Endodermal cell (in vitro differentiated cells): ENCODE data around the gene ZNF462. TPM values are rescaled to one million over a fixed set of nuclear protein-coding genes. Genes with fewer than 3 reads are reported as not detected.

Experiments
- DNase-seq: peaks from one replicate; pipeline ENCODE4 v3.0.0-alpha.2; 2017
- H3K27ac ChIP-seq: 2 replicates; pipeline ENCODE4 v1.5.1; 2013; ENCODE audit warnings: mild to moderate bottlenecking, low read depth, low read length, moderate library complexity
- H3K27me3 ChIP-seq: 2 replicates; pipeline ENCODE4 v1.6.1; 2013; ENCODE audit warnings: mild to moderate bottlenecking, low read length, moderate library complexity; ENCODE audit not compliant: insufficient read depth, control insufficient read depth, poor library complexity, severe bottlenecking
- H3K36me3 ChIP-seq: 2 replicates; pipeline ENCODE4 v1.7.0; 2013; ENCODE audit warnings: mild to moderate bottlenecking, low read length, moderate library complexity; ENCODE audit not compliant: control insufficient read depth, insufficient read depth
- H3K4me1 ChIP-seq: one replicate; pipeline ENCODE4 v1.7.0; 2013; ENCODE audit warnings: low read length; ENCODE audit not compliant: control insufficient read depth, insufficient read depth
- H3K4me3 ChIP-seq: 2 replicates; pipeline ENCODE4 v1.5.1; 2013; ENCODE audit warnings: mild to moderate bottlenecking, low read length, moderate library complexity
- H3K9ac ChIP-seq: 2 replicates; pipeline ENCODE4 v1.6.1; 2013; ENCODE audit warnings: mild to moderate bottlenecking, low read length, moderate library complexity; ENCODE audit not compliant: poor library complexity, severe bottlenecking; ENCODE audit errors: extremely low read depth
- H3K9me3 ChIP-seq: 2 replicates; pipeline ENCODE4 v1.6.1; 2013; ENCODE audit warnings: mild to moderate bottlenecking, low read length, moderate library complexity; ENCODE audit not compliant: control insufficient read depth
- H3K27ac Mint-ChIP-seq: 2 replicates; pipeline ENCODE4 v1.8.0; 2020; ENCODE audit warnings: mixed read lengths
- H3K27me3 Mint-ChIP-seq: 2 replicates; pipeline ENCODE4 v1.8.0; 2021; ENCODE audit warnings: mild to moderate bottlenecking, mixed read lengths; ENCODE audit not compliant: insufficient read depth
- H3K36me3 Mint-ChIP-seq: 2 replicates; pipeline ENCODE4 v1.8.0; 2020; ENCODE audit warnings: low read depth, mixed read lengths
- H3K4me1 Mint-ChIP-seq: 2 replicates; pipeline ENCODE4 v1.8.0; 2020; ENCODE audit warnings: mixed read lengths
- H3K4me3 Mint-ChIP-seq: 2 replicates; pipeline ENCODE4 v1.8.0; 2020; ENCODE audit warnings: mild to moderate bottlenecking, moderate library complexity, mixed read lengths
- H3K9me3 Mint-ChIP-seq: 2 replicates; pipeline ENCODE4 v1.8.0; 2020; ENCODE audit warnings: mild to moderate bottlenecking, mixed read lengths
- CTCF ChIP-seq: fragments of 200-600 bp; sonication (generic); conservative IDR thresholded peaks from 2 replicates; pipeline ENCODE4 v1.5.0; 2021; ENCODE audit warnings: antibody characterized with exemption, mild to moderate bottlenecking
- WGBS, 2 experiments: methylation state at CpG; one replicate each; pipeline versions ENCODE4 v1.1.5 to v1.1.7; 2013; ENCODE audit warnings: missing lambda C conversion rate in 2 of 2, mixed read lengths in 1 of 2; ENCODE audit not compliant: insufficient coverage in 1 of 2, insufficient read length in 1 of 2; 5-methylcytosine and 5-hydroxymethylcytosine counted together
- total RNA-seq, 2 donors: library from RNA; stranded (reverse); fragmentation: NEBNext Ultra II Directional in 1 of 2; extraction: Animal tissue kit (Norgen Biotek cat#: 25700) in 1 of 2; gene quantifications; 2 replicates in 1 of 2; 3 replicates in 1 of 2; pipeline ENCODE4 v1.2.1, GENCODE V29; 2021

The ZNF462 gene
- total RNA-seq, 2 donors from 2014 or later, result 68.2 to 88.4 TPM

- Mint-ChIP-seq H3K27me3 (no peaks in the 10 kb centered on the region), H3K4me1 (peaks cover 4% of the 10 kb centered on the region), H3K9me3 (no peaks in the 10 kb centered on the region), H3K27ac (no peak overlapping the region), H3K36me3 (peaks cover 75% of the 10 kb centered on the region), H3K4me3 (no peak overlapping the region)
- no peak for DNase-seq
- Histone ChIP-seq H3K27me3 (no peaks in the 10 kb centered on the region), H3K4me1 (no peaks in the 10 kb centered on the region), H3K9me3 (peaks cover 8% of the 10 kb centered on the region), H3K36me3 (peaks cover 61% of the 10 kb centered on the region), H3K4me3 (no peak overlapping the region), H3K27ac (no peak overlapping the region), H3K9ac (no peak overlapping the region)
- WGBS, 2 experiments, result 94 to 99% methylated on average over 5 of the region's 5 CpGs
- TF ChIP-seq CTCF, result no peak
Observed at GRCh38 chr9:106992186-106992585, 129.2 kb downstream of the ZNF462 start.

GRCh38 chr9:106993603-106994002 is 130.6 kb downstream of the ZNF462 start:
- peaks cover 64% of the 10 kb centered on the region for H3K36me3 ChIP-seq
- Mint-ChIP-seq H3K27ac (no peak overlapping the region), H3K4me3 (no peak overlapping the region), H3K27me3 (no peaks in the 10 kb centered on the region), H3K9me3 (no peaks in the 10 kb centered on the region), H3K36me3 (peaks cover 67% of the 10 kb centered on the region), H3K4me1 (no peaks in the 10 kb centered on the region)
- DNase-seq, result no peak
- no peak overlapping the region for H3K4me3 ChIP-seq
- H3K27ac ChIP-seq, result no peak overlapping the region
- WGBS, 2 experiments, result 95 to 100% methylated on average over 1 of the region's 1 CpG
- H3K27me3 ChIP-seq, result no peaks in the 10 kb centered on the region
- H3K9ac ChIP-seq, result no peak overlapping the region
- TF ChIP-seq CTCF, result no peak
- H3K9me3 ChIP-seq, result peaks cover 8% of the 10 kb centered on the region
- no peaks in the 10 kb centered on the region for H3K4me1 ChIP-seq

GRCh38 chr9:106994463-106994862 is 131.5 kb downstream of the ZNF462 start:
- no peaks in the 10 kb centered on the region for H3K27me3 ChIP-seq
- H3K9ac ChIP-seq, result no peak overlapping the region
- peaks cover 62% of the 10 kb centered on the region for H3K36me3 ChIP-seq
- Mint-ChIP-seq H3K36me3 (peaks cover 64% of the 10 kb centered on the region), H3K27me3 (no peaks in the 10 kb centered on the region), H3K9me3 (no peaks in the 10 kb centered on the region), H3K27ac (no peak overlapping the region), H3K4me3 (no peak overlapping the region), H3K4me1 (no peaks in the 10 kb centered on the region)
- DNase-seq, result no peak
- H3K4me3 ChIP-seq, result no peak overlapping the region
- peaks cover 8% of the 10 kb centered on the region for H3K9me3 ChIP-seq
- TF ChIP-seq CTCF, result no peak
- H3K4me1 ChIP-seq, result peaks cover under 1% of the 10 kb centered on the region
- 88 to 95% methylated on average over 4 of the region's 4 CpGs for WGBS, 2 experiments
- no peak overlapping the region for H3K27ac ChIP-seq
